IMR-90 (cell line): ENCODE results near the gene RAB11A.

Source experiments
- BHLHE40 ChIP-seq: fragments of 150-350 bp; IDR thresholded peaks from 2 replicates; pipeline ENCODE4 v1.6.1; 2016; ENCODE audit warnings: mild to moderate bottlenecking, low read depth, low read length
- CEBPB ChIP-seq: IDR thresholded peaks from 2 replicates; pipeline ENCODE4 v1.6.1; 2012; ENCODE audit warnings: low read depth, low read length, improper control_type of control experiment
- FOS ChIP-seq: fragments of 150-350 bp; IDR thresholded peaks from 2 replicates; pipeline ENCODE4 v1.6.1; 2016; ENCODE audit warnings: low read depth, low read length
- MAFK ChIP-seq: IDR thresholded peaks from 2 replicates; pipeline ENCODE4 v1.6.1; 2012; ENCODE audit warnings: low read depth, low read length, improper control_type of control experiment
- POLR2A ChIP-seq: IDR thresholded peaks from 2 replicates; pipeline ENCODE4 v1.6.1; 2012; ENCODE audit warnings: mild to moderate bottlenecking, low read depth, low read length
- RAD21 ChIP-seq: IDR thresholded peaks from 2 replicates; pipeline ENCODE4 v1.6.1; 2012; ENCODE audit warnings: low read length, improper control_type of control experiment
- RCOR1 ChIP-seq: IDR thresholded peaks from 2 replicates; pipeline ENCODE4 v1.6.1; 2012; ENCODE audit warnings: mild to moderate bottlenecking, low read length, improper control_type of control experiment; ENCODE audit not compliant: insufficient replicate concordance
- RFX5 ChIP-seq: IDR thresholded peaks from 2 replicates; pipeline ENCODE4 v1.8.0; 2012; ENCODE audit warnings: low read depth, mild to moderate bottlenecking, low read length, moderate library complexity
- SMC3 ChIP-seq: fragments of 150-350 bp; IDR thresholded peaks from 2 replicates; pipeline ENCODE4 v1.6.1; 2016; ENCODE audit warnings: low read depth, mild to moderate bottlenecking, antibody characterized with exemption, low read length, moderate library complexity
- TF ChIP-seq, protein P1 (sequence below): conservative IDR thresholded peaks from 2 replicates; pipeline ENCODE4 v1.5.1; 2012; ENCODE audit warnings: mild to moderate bottlenecking, low read depth, low read length, improper control_type of control experiment
- TF ChIP-seq, protein P2 (sequence below): fragments of 150-350 bp; IDR thresholded peaks from 2 replicates; pipeline ENCODE4 v1.6.1; 2017; ENCODE audit warnings: mild to moderate bottlenecking, antibody characterized with exemption, low read length, low read depth

DNA sequence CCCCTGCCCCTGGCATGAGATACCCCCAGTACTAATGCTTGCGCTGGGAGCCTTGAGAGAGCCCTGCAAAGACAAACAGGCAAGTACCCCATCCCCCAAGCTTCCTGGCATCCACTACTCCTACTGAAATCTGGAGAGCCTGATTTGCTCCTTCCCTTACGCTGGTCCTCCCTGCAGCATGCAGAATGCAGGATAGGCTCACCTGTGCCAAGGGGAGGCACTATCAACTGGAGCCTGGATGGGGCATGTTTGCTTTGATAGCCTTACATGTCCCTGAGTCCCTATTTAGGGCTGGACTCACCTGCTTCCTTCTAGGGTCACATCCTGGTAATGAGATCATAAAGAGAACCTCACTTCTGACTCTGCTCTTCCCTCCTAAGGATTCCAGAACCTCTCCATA, 42.9 kb downstream of the RAB11A start:
- TF ChIP-seq, protein P1, sequence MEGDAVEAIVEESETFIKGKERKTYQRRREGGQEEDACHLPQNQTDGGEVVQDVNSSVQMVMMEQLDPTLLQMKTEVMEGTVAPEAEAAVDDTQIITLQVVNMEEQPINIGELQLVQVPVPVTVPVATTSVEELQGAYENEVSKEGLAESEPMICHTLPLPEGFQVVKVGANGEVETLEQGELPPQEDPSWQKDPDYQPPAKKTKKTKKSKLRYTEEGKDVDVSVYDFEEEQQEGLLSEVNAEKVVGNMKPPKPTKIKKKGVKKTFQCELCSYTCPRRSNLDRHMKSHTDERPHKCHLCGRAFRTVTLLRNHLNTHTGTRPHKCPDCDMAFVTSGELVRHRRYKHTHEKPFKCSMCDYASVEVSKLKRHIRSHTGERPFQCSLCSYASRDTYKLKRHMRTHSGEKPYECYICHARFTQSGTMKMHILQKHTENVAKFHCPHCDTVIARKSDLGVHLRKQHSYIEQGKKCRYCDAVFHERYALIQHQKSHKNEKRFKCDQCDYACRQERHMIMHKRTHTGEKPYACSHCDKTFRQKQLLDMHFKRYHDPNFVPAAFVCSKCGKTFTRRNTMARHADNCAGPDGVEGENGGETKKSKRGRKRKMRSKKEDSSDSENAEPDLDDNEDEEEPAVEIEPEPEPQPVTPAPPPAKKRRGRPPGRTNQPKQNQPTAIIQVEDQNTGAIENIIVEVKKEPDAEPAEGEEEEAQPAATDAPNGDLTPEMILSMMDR: no peak
- TF ChIP-seq POLR2A: no peak
- TF ChIP-seq, protein P2, sequence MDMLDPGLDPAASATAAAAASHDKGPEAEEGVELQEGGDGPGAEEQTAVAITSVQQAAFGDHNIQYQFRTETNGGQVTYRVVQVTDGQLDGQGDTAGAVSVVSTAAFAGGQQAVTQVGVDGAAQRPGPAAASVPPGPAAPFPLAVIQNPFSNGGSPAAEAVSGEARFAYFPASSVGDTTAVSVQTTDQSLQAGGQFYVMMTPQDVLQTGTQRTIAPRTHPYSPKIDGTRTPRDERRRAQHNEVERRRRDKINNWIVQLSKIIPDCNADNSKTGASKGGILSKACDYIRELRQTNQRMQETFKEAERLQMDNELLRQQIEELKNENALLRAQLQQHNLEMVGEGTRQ: no peak
- TF ChIP-seq RAD21: no peak
- TF ChIP-seq CEBPB: no peak
- no peak for TF ChIP-seq RCOR1
- no peak for TF ChIP-seq FOS
- TF ChIP-seq BHLHE40: no peak
- no peak for TF ChIP-seq RFX5
- TF ChIP-seq SMC3: no peak
- TF ChIP-seq MAFK: no peak
